Epithelial cell of prostate (primary cell): ENCODE results near the gene U2AF1L4.
"Not testable (repeated sequence)": the region's sequence is repeated elsewhere in the genome, so short reads cannot be mapped to it uniquely, and the experiment has no call there.

ENCODE experiments used
- DNase-seq: peaks from one replicate; pipeline ENCODE4 v3.0.0-alpha.2; 2011; ENCODE audit warnings: low read depth, low spot score
- H3K27ac ChIP-seq: fragments of 450-650 bp; 2 replicates; pipeline ENCODE4 v1.5.1; 2017; ENCODE audit warnings: mild to moderate bottlenecking

Gene U2AF1L4

GRCh38 chr19:35729021-35729420 is 16.2 kb downstream of the U2AF1L4 start:
- no peak overlapping the region for H3K27ac ChIP-seq
- DNase-seq, result no peak

GRCh38 chr19:35727956-35728706 is 17.1 kb downstream of the U2AF1L4 start:
- DNase-seq, result no peak
- H3K27ac ChIP-seq, result no peak overlapping the region

GRCh38 chr19:35727053-35727955 is 17.9 kb downstream of the U2AF1L4 start:
- no peak for DNase-seq
- H3K27ac ChIP-seq, result no peak overlapping the region

- H3K27ac ChIP-seq, result no peak overlapping the region
- no peak for DNase-seq
Observed at GRCh38 chr19:35725216-35725861, 19.9 kb downstream of the U2AF1L4 start.

- no peak overlapping the region for H3K27ac ChIP-seq
- DNase-seq, result no peak
Observed at GRCh38 chr19:35724560-35724959, 20.7 kb downstream of the U2AF1L4 start.

- not testable (repeated sequence) for H3K27ac ChIP-seq, DNase-seq
Observed at GRCh38 chr19:35724132-35724531, 21.1 kb downstream of the U2AF1L4 start.

GRCh38 chr19:35723671-35724070 is 21.5 kb downstream of the U2AF1L4 start:
- DNase-seq, result no peak
- H3K27ac ChIP-seq, result no peak overlapping the region

- no peak for DNase-seq
- H3K27ac ChIP-seq, result no peak overlapping the region
Observed at GRCh38 chr19:35722897-35723296, 22.3 kb downstream of the U2AF1L4 start.

- DNase-seq, result no peak
- no peak overlapping the region for H3K27ac ChIP-seq
Observed at GRCh38 chr19:35722461-35722860, 22.8 kb downstream of the U2AF1L4 start.

GRCh38 chr19:35721374-35721773 is 23.8 kb downstream of the U2AF1L4 start:
- DNase-seq, result no peak
- H3K27ac ChIP-seq, result no peak overlapping the region

- DNase-seq, result no peak
- no peak overlapping the region for H3K27ac ChIP-seq
Observed at GRCh38 chr19:35720648-35721047, 24.6 kb downstream of the U2AF1L4 start.

- DNase-seq, result no peak
- H3K27ac ChIP-seq, result no peak overlapping the region
Observed at GRCh38 chr19:35720163-35720524, 25.1 kb downstream of the U2AF1L4 start.

GRCh38 chr19:35719402-35720162 is 25.6 kb downstream of the U2AF1L4 start:
- H3K27ac ChIP-seq, result no peak overlapping the region
- DNase-seq, result no peak

GRCh38 chr19:35718345-35719041 is 26.7 kb downstream of the U2AF1L4 start:
- peak overlapping the region; percentile 85 for H3K27ac ChIP-seq
- DNase-seq, result no peak

- peak within 1 kb of the TSS; percentile 85 for H3K27ac ChIP-seq
- no peak for DNase-seq
Observed at GRCh38 chr19:35717665-35718344, 27.4 kb downstream of the U2AF1L4 start, which contains the start of gene KMT2B. TSS of gene KMT2B (plus strand) at chr19:35718003. CDS start at chr19:35718019, 16 bp downstream.

- peak; percentile 55 for DNase-seq
Observed at GRCh38 chr19:35716801-35717664, 28.2 kb downstream of the U2AF1L4 start.

GRCh38 chr19:35715981-35716800 is 29.0 kb downstream of the U2AF1L4 start:
- no peak for DNase-seq
- H3K27ac ChIP-seq, result peak overlapping the region; percentile 85

More at GRCh38 chr19:35716801-35717664, 28.2 kb downstream of the U2AF1L4 start:
- peak overlapping the region; percentile 85 for H3K27ac ChIP-seq
